ENCODE results near the gene NUP107. TPM values are rescaled to one million over a fixed set of nuclear protein-coding genes. Genes with fewer than 3 reads are reported as not detected.
A peak's percentile ranks its signal among the peaks of the same experiment; 100 is the strongest.

The NUP107 gene
- total RNA-seq, 2 experiments from 2014 or later = 106 to 126 TPM

- Histone ChIP-seq H4K20me1 (ENCODE audit: insufficient read depth, low read length) (no peaks in the 10 kb centered on the region), H3K36me3 (ENCODE audit: insufficient read depth, low read length) (no peaks in the 10 kb centered on the region; the same call in 1 of the 2 replicates), H3K79me2 (ENCODE audit: insufficient read depth, low read depth, low read length) (no peaks in the 10 kb centered on the region), H3K9me3 (ENCODE audit: low read length) (no peaks in the 10 kb centered on the region), H3K4me1 (ENCODE audit: insufficient read depth, low read length, poor library complexity, severe bottlenecking) (peaks cover 83% of the 10 kb centered on the region), H3K4me2 (ENCODE audit: low read length) (peak overlapping the region; percentile 51), H2AFZ (ENCODE audit: low read length) (no peak overlapping the region; the same call in 1 of the 2 replicates), H3K4me3 (ENCODE audit: low read depth, low read length, poor library complexity, severe bottlenecking) (no peak overlapping the region), H3K27ac (ENCODE audit: low read depth, low read length, poor library complexity, severe bottlenecking) (peak overlapping the region; percentile 48), H3K9me2 (ENCODE audit: insufficient read depth, low read length) (no peaks in the 10 kb centered on the region)
- ChIA-PET POLR2A (interaction anchor here (1.2 to 4.8 kb wide), 2 partner anchors 16 to 17 kb away, joined by 3 to 28 read pairs; partner anchors contain the start of gene MDM2), CTCF (ENCODE audit: unreplicated experiment) (no interaction called here)
- BruUV-seq (replicated peaks) = no TSS peak
- TF ChIP-seq EZH2phosphoT487 (IDR thresholded peaks at IDR 0.05; ENCODE audit: borderline replicate concordance, low read depth, low read length) (no peak), CTCF (conservative IDR thresholded peaks at IDR 0.05; ENCODE audit: low read length) (no peak)
- intact Hi-C loops (cut with micrococcal nuclease; ENCODE audit: unreplicated experiment) = no loop called here
- no peak for DNase-seq (ENCODE audit: low spot score)
These were observed 104.1 kb downstream of the NUP107 start for GRCh38 chr12:68790952-68791234.

GRCh38 chr12:68791897-68792481, 105.2 kb downstream of the NUP107 start:
- no peak for TF ChIP-seq CTCF (conservative IDR thresholded peaks at IDR 0.05; ENCODE audit: low read length)
- no peak for TF ChIP-seq EZH2phosphoT487 (IDR thresholded peaks at IDR 0.05; ENCODE audit: borderline replicate concordance, low read depth, low read length)
- Histone ChIP-seq H3K4me1 (ENCODE audit: insufficient read depth, low read length, poor library complexity, severe bottlenecking) (peaks cover 76% of the 10 kb centered on the region), H2AFZ (ENCODE audit: low read length) (0 out of 2 replicates have a peak overlapping the region, but pooled peaks have one; percentile 19), H3K4me2 (ENCODE audit: low read length) (peak overlapping the region; percentile 43; the same call in 1 of the 2 replicates), H4K20me1 (ENCODE audit: insufficient read depth, low read length) (no peaks in the 10 kb centered on the region), H3K4me3 (ENCODE audit: low read depth, low read length, poor library complexity, severe bottlenecking) (no peak overlapping the region), H3K79me2 (ENCODE audit: insufficient read depth, low read depth, low read length) (no peaks in the 10 kb centered on the region), H3K27ac (ENCODE audit: low read depth, low read length, poor library complexity, severe bottlenecking) (peak overlapping the region; percentile 76), H3K36me3 (ENCODE audit: insufficient read depth, low read length) (no peaks in the 10 kb centered on the region; the same call in 1 of the 2 replicates), H3K9me2 (ENCODE audit: insufficient read depth, low read length) (no peaks in the 10 kb centered on the region), H3K9me3 (ENCODE audit: low read length) (no peaks in the 10 kb centered on the region)
- DNase-seq (ENCODE audit: low spot score) = no peak
- BruUV-seq (replicated peaks) = no TSS peak
- CTCF ChIA-PET (ENCODE audit: unreplicated experiment) = no interaction called here
- POLR2A ChIA-PET = interaction anchor here (0.7 to 4.8 kb wide), 4 partner anchors 10 to 17 kb away, joined by 3 to 28 read pairs (median 3); partner anchors contain the start of gene MDM2
- intact Hi-C loops (cut with micrococcal nuclease; ENCODE audit: unreplicated experiment) = no loop called here

GRCh38 chr12:68792952-68793351, 106.2 kb downstream of the NUP107 start:
- ChIA-PET POLR2A (interaction anchor here (0.6 to 4.8 kb wide), 9 partner anchors 9 to 46 kb away, joined by 3 to 28 read pairs (median 4); partner anchors contain the start of gene MDM2), CTCF (ENCODE audit: unreplicated experiment) (interaction anchor here (0.7 kb wide), 1 partner anchor 19 kb away, joined by 3 read pairs; no protein-coding TSS in a partner anchor)
- TF ChIP-seq EZH2phosphoT487 (IDR thresholded peaks at IDR 0.05; ENCODE audit: borderline replicate concordance, low read depth, low read length) (no peak), CTCF (conservative IDR thresholded peaks at IDR 0.05; ENCODE audit: low read length) (peak; percentile 61)
- DNase-seq (ENCODE audit: low spot score) = peak; percentile 87
- Histone ChIP-seq H3K4me3 (ENCODE audit: low read depth, low read length, poor library complexity, severe bottlenecking) (no peak overlapping the region), H3K9me2 (ENCODE audit: insufficient read depth, low read length) (no peaks in the 10 kb centered on the region), H3K4me2 (ENCODE audit: low read length) (peak overlapping the region; percentile 43), H3K36me3 (ENCODE audit: insufficient read depth, low read length) (no peaks in the 10 kb centered on the region; the same call in 1 of the 2 replicates), H3K9me3 (ENCODE audit: low read length) (no peaks in the 10 kb centered on the region), H3K27ac (ENCODE audit: low read depth, low read length, poor library complexity, severe bottlenecking) (peak overlapping the region; percentile 76), H4K20me1 (ENCODE audit: insufficient read depth, low read length) (no peaks in the 10 kb centered on the region), H3K79me2 (ENCODE audit: insufficient read depth, low read depth, low read length) (no peaks in the 10 kb centered on the region), H3K4me1 (ENCODE audit: insufficient read depth, low read length, poor library complexity, severe bottlenecking) (peaks cover 67% of the 10 kb centered on the region), H2AFZ (ENCODE audit: low read length) (peak overlapping the region; percentile 19; the same call in 1 of the 2 replicates)
- intact Hi-C loops (cut with micrococcal nuclease; ENCODE audit: unreplicated experiment) = no loop called here
- BruUV-seq (replicated peaks) = no TSS peak

Data from OCI-LY7 (cell line).